Small intestine (tissue), 7 donors: ENCODE data around the gene BCAS1. TPM values are rescaled to one million over a fixed set of nuclear protein-coding genes. Genes with fewer than 3 reads are reported as not detected.
A peak's percentile ranks its signal among the peaks of the same experiment; 100 is the strongest.
"Not testable (repeated sequence)": the region's sequence is repeated elsewhere in the genome, so short reads cannot be mapped to it uniquely, and the experiment has no call there.

ENCODE experiments used
- DNase-seq, 2 donors: peaks; one replicate each; pipeline versions ENCODE4 v3.0.0 to v3.0.0-alpha.2; 2013
- FAIRE-seq: peaks from 2 replicates; lab custom pipeline; 2012; peaks lifted over from hg19 to GRCh38; lab: Jason Lieb, UNC
- H3K27ac ChIP-seq, 3 donors: one replicate each; pipeline ENCODE4 v1.5.1; 2013; ENCODE audit warnings: low read length in 2 of 3, mild to moderate bottlenecking in 2 of 3, control low read depth in 1 of 3, inconsistent platforms in 1 of 3, low read depth in 1 of 3, moderate library complexity in 1 of 3
- H3K27me3 ChIP-seq, 3 donors: one replicate each; pipeline ENCODE4 v1.6.1; 2013; ENCODE audit warnings: low read length in 3 of 3, inconsistent platforms in 1 of 3; ENCODE audit not compliant: control insufficient read depth in 3 of 3, insufficient read depth in 3 of 3
- H3K36me3 ChIP-seq, 3 donors: one replicate each; pipeline ENCODE4 v1.6.1; 2013; ENCODE audit warnings: low read length in 3 of 3, inconsistent platforms in 1 of 3, low read depth in 1 of 3, mild to moderate bottlenecking in 1 of 3, moderate library complexity in 1 of 3; ENCODE audit not compliant: control insufficient read depth in 3 of 3, insufficient read depth in 2 of 3
- H3K4me1 ChIP-seq, 3 donors: one replicate each; pipeline ENCODE4 v1.6.1; 2013; ENCODE audit warnings: low read length in 2 of 3, inconsistent platforms in 1 of 3, low read depth in 1 of 3, mild to moderate bottlenecking in 1 of 3, moderate library complexity in 1 of 3; ENCODE audit not compliant: control insufficient read depth in 3 of 3, insufficient read depth in 2 of 3
- H3K4me3 ChIP-seq, 3 donors: one replicate each; pipeline ENCODE4 v1.5.1; 2013; ENCODE audit warnings: low read length in 3 of 3, control low read depth in 1 of 3, inconsistent platforms in 1 of 3, low read depth in 1 of 3, mild to moderate bottlenecking in 1 of 3, moderate library complexity in 1 of 3
- H3K9me3 ChIP-seq, 2 donors: one replicate each; pipeline ENCODE4 v1.6.1; 2013; ENCODE audit warnings: low read depth in 1 of 2, low read length in 1 of 2; ENCODE audit not compliant: control insufficient read depth in 2 of 2, insufficient read depth in 1 of 2
- WGBS, 3 donors: extraction: QIAGEN DNeasy Blood & Tissue Kit; methylation state at CpG; one replicate each; pipeline ENCODE4 v1.1.7; 2013; 5-methylcytosine and 5-hydroxymethylcytosine counted together
- polyA plus RNA-seq, 4 donors: library from polyadenylated mRNA; stranded (reverse) in 3 of 4; unstranded in 1 of 4; fragments of 200-250 nt in 3 of 4; fragments of 120-200 nt in 1 of 4; gene quantifications; one replicate each; pipeline versions ENCODE4 v1.2.1 to v1.2.3, GENCODE V29; 2013
- donor health status: healthy with polysubstance abuse.
- donor health status: control.
- donor health status: control.
- donor health status: Bipolar disorder and iron deficiency.
- donor health status: healthy.

Gene BCAS1
- polyA plus RNA-seq, 4 donors, result 5.3 to 52.9 (median 30.8) TPM

DNA sequence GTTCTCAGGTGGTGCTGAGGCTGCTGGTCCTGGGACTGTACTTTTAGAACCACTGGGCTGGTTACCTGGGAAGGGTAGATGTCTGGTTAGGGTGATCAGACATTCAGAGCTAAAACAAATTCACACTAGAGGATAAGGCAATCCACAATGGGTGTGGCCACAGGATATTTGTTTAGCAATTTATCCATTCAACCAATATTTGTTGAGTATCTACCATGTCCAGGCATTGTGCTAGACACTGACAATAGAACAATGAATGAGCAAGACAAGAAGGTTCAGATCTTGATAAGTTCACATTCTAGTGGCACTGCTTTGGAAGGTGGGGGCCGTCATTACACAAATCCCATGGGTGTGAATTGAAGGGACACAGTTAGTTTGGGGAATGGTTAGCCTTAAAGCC is 131.7 kb downstream of the BCAS1 start:
- Histone ChIP-seq H3K4me1 (peaks cover 4 to 20% (median 6%) of the 10 kb centered on the region in 3 donors), H3K4me3 (no peak overlapping the region), H3K36me3 (no peaks in the 10 kb centered on the region), H3K27me3 (no peaks in the 10 kb centered on the region), H3K27ac (peak overlapping the region in 1 of 3 donors; percentile 19), H3K9me3 (no peaks in the 10 kb centered on the region)
- FAIRE-seq (no peak), DNase-seq (no peak)
- 72 to 86% (median 79%) methylated on average over 1 of the region's 1 CpG for WGBS, 3 donors

- DNase-seq (no peak), FAIRE-seq (no peak)
- Histone ChIP-seq H3K27ac (no peak overlapping the region), H3K27me3 (no peaks in the 10 kb centered on the region), H3K9me3 (no peaks in the 10 kb centered on the region), H3K4me1 (peaks cover 1 to 20% (median 4%) of the 10 kb centered on the region in 3 donors), H3K36me3 (no peaks in the 10 kb centered on the region), H3K4me3 (no peak overlapping the region)
- WGBS, 3 donors, result 89 to 95% (median 94%) methylated on average over 5 of the region's 5 CpGs
These were observed 132.4 kb downstream of the BCAS1 start for GRCh38 chr20:53937929-53938367.

GRCh38 chr20:53937339-53937741 is 133.1 kb downstream of the BCAS1 start:
- 71 to 87% (median 79%) methylated on average over 5 of the region's 5 CpGs for WGBS, 3 donors
- no peak for DNase-seq
- Histone ChIP-seq H3K27me3 (no peaks in the 10 kb centered on the region), H3K4me1 (peaks cover 0 to 20% (median 4%) of the 10 kb centered on the region in 3 donors), H3K9me3 (no peaks in the 10 kb centered on the region), H3K27ac (no peak overlapping the region), H3K36me3 (no peaks in the 10 kb centered on the region), H3K4me3 (no peak overlapping the region)
- no peak for FAIRE-seq

DNA sequence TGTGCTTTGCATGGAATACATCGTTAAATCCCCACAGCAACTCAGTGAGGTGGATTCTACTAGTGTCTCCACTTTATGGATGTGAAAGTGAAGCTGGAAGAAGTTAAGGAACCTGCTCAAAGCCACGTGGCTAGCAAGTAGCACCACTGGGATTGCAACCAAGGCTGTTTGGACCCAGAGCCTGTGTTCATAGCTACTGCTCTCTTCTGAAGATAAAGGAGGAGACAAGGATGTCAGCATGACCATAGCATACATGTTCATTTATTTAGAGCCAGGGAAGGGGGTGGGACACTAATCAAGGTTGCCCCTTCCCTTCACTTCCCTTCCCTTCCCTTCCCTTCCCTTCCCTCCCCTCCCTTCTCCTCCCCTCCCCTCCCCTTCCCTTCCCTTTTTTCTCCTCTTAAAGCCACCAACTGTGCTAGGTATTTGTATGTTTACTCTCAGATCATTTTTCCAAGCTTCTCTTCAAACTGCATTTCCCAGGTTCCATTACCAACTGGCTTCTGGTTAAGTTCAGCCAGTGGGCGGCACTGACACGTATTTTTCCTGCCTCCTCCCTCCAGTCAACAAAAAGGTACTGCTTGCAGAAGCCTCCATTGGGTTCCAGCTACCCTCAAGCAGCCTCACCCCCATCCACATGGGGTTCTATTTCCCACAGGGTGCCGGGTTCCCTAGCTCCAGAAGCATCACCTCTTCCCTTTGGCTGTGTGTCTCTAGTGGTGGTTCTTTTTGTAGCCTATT is 134.9 kb downstream of the BCAS1 start:
- FAIRE-seq (no peak), DNase-seq (no peak)
- Histone ChIP-seq H3K27me3 (no peaks in the 10 kb centered on the region), H3K9me3 (no peaks in the 10 kb centered on the region), H3K4me1 (peaks cover 0 to 16% (median 4%) of the 10 kb centered on the region in 3 donors), H3K27ac (peak overlapping the region in 2 of 3 donors; percentile 4 to 37), H3K4me3 (no peak overlapping the region), H3K36me3 (no peaks in the 10 kb centered on the region)
- WGBS, 3 donors, result 63 to 73% (median 73%) methylated on average over 5 of the region's 5 CpGs

DNA sequence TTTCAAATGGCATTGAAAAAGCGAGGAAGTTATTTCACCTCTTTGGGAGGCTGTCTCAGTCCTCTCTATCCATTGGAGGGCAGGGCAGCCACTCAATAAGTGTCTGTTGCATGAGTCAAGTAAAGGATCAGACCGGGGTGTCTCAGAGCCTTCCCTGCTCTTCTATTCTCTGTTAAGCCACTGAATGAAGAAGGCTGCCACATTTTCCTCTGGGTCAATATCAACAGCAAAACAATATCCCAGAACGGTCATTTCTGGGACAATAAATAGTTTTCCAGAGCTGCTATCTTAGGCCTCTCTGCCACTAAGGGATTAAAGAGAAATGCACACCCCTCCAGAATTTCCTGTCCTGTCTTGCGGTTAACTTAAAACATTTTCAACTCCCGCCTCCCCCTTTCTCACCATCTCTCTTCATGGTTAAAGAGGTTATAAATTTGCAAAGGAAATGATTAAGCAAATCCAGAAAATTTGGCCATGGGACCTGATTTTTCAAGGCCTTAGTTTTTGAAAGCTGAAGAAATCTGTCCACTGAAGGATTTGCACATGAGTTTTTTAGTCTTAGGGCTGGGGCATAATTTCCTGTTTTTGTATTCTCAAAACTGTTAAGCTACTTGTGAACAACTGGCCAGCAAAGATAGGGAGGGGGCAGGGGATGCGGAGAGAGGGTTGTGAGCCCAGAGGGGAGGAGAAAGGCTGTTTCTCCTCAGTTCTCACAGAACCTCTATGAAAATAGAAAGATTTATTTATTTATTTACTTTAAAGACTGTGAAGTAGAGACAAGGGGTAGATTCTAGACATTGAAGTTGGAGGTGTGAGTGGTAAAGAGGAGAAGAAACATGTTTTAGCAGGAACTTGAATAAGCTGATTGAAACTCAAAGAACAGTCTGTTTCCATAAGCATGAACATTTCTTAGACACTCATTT is 135.7 kb downstream of the BCAS1 start:
- FAIRE-seq (no peak), DNase-seq (no peak)
- Histone ChIP-seq H3K27ac (peak overlapping the region in 2 of 3 donors; percentile 15 to 78), H3K4me3 (no peak overlapping the region), H3K9me3 (no peaks in the 10 kb centered on the region), H3K36me3 (no peaks in the 10 kb centered on the region), H3K4me1 (peaks cover 0 to 9% (median 4%) of the 10 kb centered on the region in 3 donors), H3K27me3 (no peaks in the 10 kb centered on the region)
- WGBS, 3 donors, result 38 to 82% (median 67%) methylated on average over 6 of the region's 6 CpGs

DNA sequence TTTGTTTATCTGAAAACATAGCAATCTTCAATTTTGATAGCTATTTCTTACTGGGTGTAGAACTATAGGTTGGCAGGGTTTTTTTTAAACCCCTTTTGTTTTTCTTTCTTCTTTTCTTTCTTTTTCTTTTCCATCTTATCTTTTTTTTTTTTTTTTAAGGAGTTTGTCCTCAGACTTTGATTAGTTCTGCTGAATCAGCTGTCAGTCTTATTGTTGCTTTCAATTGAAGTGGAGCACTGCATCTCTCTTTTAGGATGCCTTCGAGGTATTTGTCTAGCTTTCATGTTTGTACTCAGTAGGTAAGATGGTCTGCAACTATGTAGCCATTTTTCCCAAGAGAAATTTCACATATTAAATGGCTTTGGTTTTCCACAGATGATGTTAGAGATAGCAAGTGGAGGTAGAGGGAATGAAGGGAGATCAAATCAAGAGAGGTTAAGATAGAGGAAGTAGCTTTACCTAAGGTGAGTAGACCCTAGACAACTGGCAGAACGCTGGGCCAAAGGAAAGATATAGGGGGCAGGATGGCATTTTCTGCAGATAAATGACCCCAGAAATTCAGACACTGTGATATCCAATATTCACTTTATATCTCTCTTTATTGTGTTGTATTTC is 137.1 kb downstream of the BCAS1 start:
- Histone ChIP-seq H3K36me3 (no peaks in the 10 kb centered on the region), H3K27ac (no peak overlapping the region), H3K9me3 (no peaks in the 10 kb centered on the region), H3K4me1 (peaks cover 0 to 6% (median 4%) of the 10 kb centered on the region in 3 donors), H3K27me3 (no peaks in the 10 kb centered on the region), H3K4me3 (no peak overlapping the region)
- FAIRE-seq, result no peak
- WGBS, 3 donors, result 89 to 93% (median 89%) methylated on average over 2 of the region's 2 CpGs
- no peak for DNase-seq

- not testable (repeated sequence) for FAIRE-seq, H3K27me3 ChIP-seq
- 82 to 94% (median 88%) methylated on average over 5 of the region's 5 CpGs for WGBS, 3 donors
These were observed 137.7 kb downstream of the BCAS1 start for GRCh38 chr20:53932655-53933192.

GRCh38 chr20:53931597-53931996 is 138.8 kb downstream of the BCAS1 start:
- Histone ChIP-seq H3K4me3 (no peak overlapping the region), H3K4me1 (peaks cover 0 to 4% (median 3%) of the 10 kb centered on the region in 3 donors), H3K27ac (no peak overlapping the region), H3K36me3 (no peaks in the 10 kb centered on the region), H3K27me3 (no peaks in the 10 kb centered on the region), H3K9me3 (no peaks in the 10 kb centered on the region)
- DNase-seq (no peak), FAIRE-seq (no peak)
- 69 to 81% (median 72%) methylated on average over 1 of the region's 1 CpG for WGBS, 3 donors

More at GRCh38 chr20:53932655-53933192, 137.7 kb downstream of the BCAS1 start:
- not testable (repeated sequence) for H3K4me1 ChIP-seq, H3K36me3 ChIP-seq, H3K27ac ChIP-seq, H3K9me3 ChIP-seq, H3K4me3 ChIP-seq, DNase-seq
